Measurements from ENCODE around the gene WFDC12.

WFDC12 gene

GRCh38 chr20:45103072-45103471, 21.2 kb downstream of the WFDC12 start:
- H3K4me1 Mint-ChIP-seq = peaks cover 3% of the 10 kb centered on the region
- H3K9me3 Mint-ChIP-seq = no peaks in the 10 kb centered on the region
- H3K36me3 Mint-ChIP-seq = no peaks in the 10 kb centered on the region
- peaks cover 27% of the 10 kb centered on the region for H3K27me3 Mint-ChIP-seq
- no peak overlapping the region for H3K27ac Mint-ChIP-seq
- H3K4me3 Mint-ChIP-seq = no peak overlapping the region

- Mint-ChIP-seq H3K27ac (no peak overlapping the region), H3K36me3 (no peaks in the 10 kb centered on the region), H3K4me1 (peaks cover 7% of the 10 kb centered on the region), H3K4me3 (no peak overlapping the region), H3K9me3 (no peaks in the 10 kb centered on the region), H3K27me3 (peaks cover 38% of the 10 kb centered on the region)
These were observed 22.9 kb downstream of the WFDC12 start for GRCh38 chr20:45101333-45101850.

- no peak within 1 kb of the TSS for H3K4me3 Mint-ChIP-seq
- no peaks in the 10 kb centered on the region for H3K36me3 Mint-ChIP-seq
- no peaks in the 10 kb centered on the region for H3K9me3 Mint-ChIP-seq
- H3K4me1 Mint-ChIP-seq = peaks cover 10% of the 10 kb centered on the region
- H3K27me3 Mint-ChIP-seq = peaks cover 38% of the 10 kb centered on the region
- no peak within 1 kb of the TSS for H3K27ac Mint-ChIP-seq
These were observed 23.6 kb downstream of the WFDC12 start, which contains the start of gene KCNS1 for GRCh38 chr20:45100563-45101245. Gene KCNS1 (minus strand): TSS chr20:45101127. CDS start chr20:45099236, 1,891 bp downstream.

- H3K4me3 Mint-ChIP-seq = no peak overlapping the region
- H3K27me3 Mint-ChIP-seq = peaks cover 38% of the 10 kb centered on the region
- H3K27ac Mint-ChIP-seq = no peak overlapping the region
These were observed 26.0 kb downstream of the WFDC12 start for GRCh38 chr20:45098103-45098773.

GRCh38 chr20:45097485-45098102, 26.7 kb downstream of the WFDC12 start:
- Mint-ChIP-seq H3K27me3 (peaks cover 36% of the 10 kb centered on the region), H3K36me3 (no peaks in the 10 kb centered on the region), H3K27ac (no peak overlapping the region), H3K4me1 (peaks cover 13% of the 10 kb centered on the region), H3K4me3 (peak overlapping the region; percentile 57), H3K9me3 (no peaks in the 10 kb centered on the region)

More at GRCh38 chr20:45098103-45098773, 26.0 kb downstream of the WFDC12 start:
- H3K36me3 Mint-ChIP-seq = no peaks in the 10 kb centered on the region
- H3K9me3 Mint-ChIP-seq = no peaks in the 10 kb centered on the region
- peaks cover 13% of the 10 kb centered on the region for H3K4me1 Mint-ChIP-seq

- Mint-ChIP-seq H3K4me1 (peaks cover 13% of the 10 kb centered on the region), H3K9me3 (no peaks in the 10 kb centered on the region), H3K27me3 (peaks cover 34% of the 10 kb centered on the region), H3K4me3 (no peak overlapping the region), H3K27ac (no peak overlapping the region), H3K36me3 (no peaks in the 10 kb centered on the region)
These were observed 27.5 kb downstream of the WFDC12 start for GRCh38 chr20:45096781-45097180.

- H3K4me3 Mint-ChIP-seq = peak overlapping the region; percentile 15
- no peak overlapping the region for H3K27ac Mint-ChIP-seq
- no peaks in the 10 kb centered on the region for H3K9me3 Mint-ChIP-seq
- H3K36me3 Mint-ChIP-seq = no peaks in the 10 kb centered on the region
- H3K4me1 Mint-ChIP-seq = peaks cover 10% of the 10 kb centered on the region
- peaks cover 28% of the 10 kb centered on the region for H3K27me3 Mint-ChIP-seq
These were observed 28.4 kb downstream of the WFDC12 start for GRCh38 chr20:45095805-45096238.

GRCh38 chr20:45094864-45095574, 29.2 kb downstream of the WFDC12 start:
- Mint-ChIP-seq H3K27me3 (peaks cover 23% of the 10 kb centered on the region), H3K9me3 (no peaks in the 10 kb centered on the region), H3K36me3 (no peaks in the 10 kb centered on the region), H3K4me3 (no peak overlapping the region), H3K27ac (no peak overlapping the region), H3K4me1 (peaks cover 10% of the 10 kb centered on the region)

GRCh38 chr20:45094201-45094600, 30.1 kb downstream of the WFDC12 start:
- Mint-ChIP-seq H3K36me3 (no peaks in the 10 kb centered on the region), H3K4me3 (no peak overlapping the region), H3K4me1 (peaks cover 10% of the 10 kb centered on the region), H3K27ac (no peak overlapping the region), H3K27me3 (peaks cover 16% of the 10 kb centered on the region), H3K9me3 (no peaks in the 10 kb centered on the region)

GRCh38 chr20:45092898-45093297, 31.4 kb downstream of the WFDC12 start:
- Mint-ChIP-seq H3K36me3 (no peaks in the 10 kb centered on the region), H3K9me3 (no peaks in the 10 kb centered on the region), H3K4me1 (peaks cover 10% of the 10 kb centered on the region), H3K4me3 (no peak overlapping the region), H3K27me3 (peaks cover 10% of the 10 kb centered on the region), H3K27ac (no peak overlapping the region)

GRCh38 chr20:45091366-45091765, 32.9 kb downstream of the WFDC12 start:
- no peak overlapping the region for H3K27ac Mint-ChIP-seq
- H3K27me3 Mint-ChIP-seq = no peaks in the 10 kb centered on the region
- peaks cover 3% of the 10 kb centered on the region for H3K36me3 Mint-ChIP-seq
- H3K4me1 Mint-ChIP-seq = peaks cover 6% of the 10 kb centered on the region
- no peak overlapping the region for H3K4me3 Mint-ChIP-seq
- no peaks in the 10 kb centered on the region for H3K9me3 Mint-ChIP-seq

- H3K27me3 Mint-ChIP-seq = no peaks in the 10 kb centered on the region
- H3K36me3 Mint-ChIP-seq = peaks cover 5% of the 10 kb centered on the region
- peak overlapping the region; percentile 15 for H3K27ac Mint-ChIP-seq
- H3K9me3 Mint-ChIP-seq = no peaks in the 10 kb centered on the region
- peaks cover under 1% of the 10 kb centered on the region for H3K4me1 Mint-ChIP-seq
- H3K4me3 Mint-ChIP-seq = no peak overlapping the region
These were observed 33.8 kb downstream of the WFDC12 start for GRCh38 chr20:45090481-45090880.

- no peaks in the 10 kb centered on the region for H3K27me3 Mint-ChIP-seq
- peaks cover 11% of the 10 kb centered on the region for H3K36me3 Mint-ChIP-seq
- H3K27ac Mint-ChIP-seq = no peak overlapping the region
- H3K4me1 Mint-ChIP-seq = no peaks in the 10 kb centered on the region
- H3K9me3 Mint-ChIP-seq = no peaks in the 10 kb centered on the region
- H3K4me3 Mint-ChIP-seq = no peak overlapping the region
These were observed 36.0 kb downstream of the WFDC12 start for GRCh38 chr20:45088247-45088646.

GRCh38 chr20:45087814-45088213, 36.5 kb downstream of the WFDC12 start:
- no peaks in the 10 kb centered on the region for H3K4me1 Mint-ChIP-seq
- H3K4me3 Mint-ChIP-seq = no peak overlapping the region
- peak overlapping the region; percentile 43 for H3K27ac Mint-ChIP-seq
- no peaks in the 10 kb centered on the region for H3K27me3 Mint-ChIP-seq
- peaks cover 13% of the 10 kb centered on the region for H3K36me3 Mint-ChIP-seq
- H3K9me3 Mint-ChIP-seq = no peaks in the 10 kb centered on the region

- peaks cover 16% of the 10 kb centered on the region for H3K36me3 Mint-ChIP-seq
- H3K4me3 Mint-ChIP-seq = no peak overlapping the region
- H3K4me1 Mint-ChIP-seq = no peaks in the 10 kb centered on the region
- no peaks in the 10 kb centered on the region for H3K9me3 Mint-ChIP-seq
- H3K27ac Mint-ChIP-seq = peak overlapping the region; percentile 43
- H3K27me3 Mint-ChIP-seq = no peaks in the 10 kb centered on the region
These were observed 37.0 kb downstream of the WFDC12 start for GRCh38 chr20:45087097-45087790.
